ENCODE data around the gene PON1. TPM values are rescaled to one million over a fixed set of nuclear protein-coding genes. Genes with fewer than 3 reads are reported as not detected.

Gene PON1
- total RNA-seq, result 8.9 TPM

GRCh38 chr7:95324431-95324830 lies at the start of gene PON1:
Gene PON1, minus strand, starts transcription at chr7:95324532. Its CDS starts 57 bp downstream, at chr7:95324475.
- DNase-seq (ENCODE audit: low spot score), result peak; percentile 19

GRCh38 chr7:95373323-95373722 lies 49.0 kb upstream of the PON1 start:
- DNase-seq (ENCODE audit: low spot score), result no peak

- DNase-seq (ENCODE audit: low spot score), result no peak
These were observed 43.9 kb upstream of the PON1 start for GRCh38 chr7:95368235-95368634.

- no peak for DNase-seq (ENCODE audit: low spot score)
These were observed 43.3 kb upstream of the PON1 start for GRCh38 chr7:95367606-95368005.

GRCh38 chr7:95365151-95365550 lies 40.8 kb upstream of the PON1 start:
- DNase-seq (ENCODE audit: low spot score), result no peak

- no peak for DNase-seq (ENCODE audit: low spot score)
These were observed 33.3 kb upstream of the PON1 start for GRCh38 chr7:95357623-95358022.

GRCh38 chr7:95342642-95343307 lies 18.4 kb upstream of the PON1 start:
- no peak for DNase-seq (ENCODE audit: low spot score)

GRCh38 chr7:95342029-95342428 lies 17.7 kb upstream of the PON1 start:
- DNase-seq (ENCODE audit: low spot score), result no peak

GRCh38 chr7:95340491-95340890 lies 16.2 kb upstream of the PON1 start:
- no peak for DNase-seq (ENCODE audit: low spot score)

- no peak for DNase-seq (ENCODE audit: low spot score)
These were observed 14.5 kb upstream of the PON1 start for GRCh38 chr7:95338832-95339231.

GRCh38 chr7:95335093-95335492 lies 10.8 kb upstream of the PON1 start:
- DNase-seq (ENCODE audit: low spot score), result no peak

- DNase-seq (ENCODE audit: low spot score), result no peak
These were observed 10.1 kb upstream of the PON1 start for GRCh38 chr7:95334447-95334846.

GRCh38 chr7:95330961-95331337 lies 6.6 kb upstream of the PON1 start:
- no peak for DNase-seq (ENCODE audit: low spot score)

- no peak for DNase-seq (ENCODE audit: low spot score)
These were observed 6.0 kb upstream of the PON1 start for GRCh38 chr7:95330204-95330960.

- no peak for DNase-seq (ENCODE audit: low spot score)
These were observed 3.0 kb upstream of the PON1 start for GRCh38 chr7:95327356-95327755.

GRCh38 chr7:95323410-95324129 lies 762 bp downstream of the PON1 start:
- no peak for DNase-seq (ENCODE audit: low spot score)

- DNase-seq (ENCODE audit: low spot score), result no peak
These were observed 1.5 kb downstream of the PON1 start for GRCh38 chr7:95322854-95323253.

GRCh38 chr7:95322396-95322795 lies 1.9 kb downstream of the PON1 start:
- DNase-seq (ENCODE audit: low spot score), result no peak

- no peak for DNase-seq (ENCODE audit: low spot score)
These were observed 2.6 kb downstream of the PON1 start for GRCh38 chr7:95321720-95322119.

- DNase-seq (ENCODE audit: low spot score), result no peak
These were observed 3.7 kb downstream of the PON1 start for GRCh38 chr7:95320651-95321050.

GRCh38 chr7:95319570-95319969 lies 4.8 kb downstream of the PON1 start:
- DNase-seq (ENCODE audit: low spot score), result no peak

GRCh38 chr7:95318501-95319100 lies 5.7 kb downstream of the PON1 start:
- DNase-seq (ENCODE audit: low spot score), result no peak

Data from mucosa of gallbladder (tissue), 1 donor.